HepG2 (cell line): ENCODE data around the gene RNASE4. TPM values are rescaled to one million over a fixed set of nuclear protein-coding genes. Genes with fewer than 3 reads are reported as not detected.

ENCODE experiments used
- CERS6 ChIP-seq: sonication (generic); formaldehyde crosslinking; IDR thresholded peaks from 2 replicates; pipeline ENCODE4 v1.5.0; 2020; ENCODE audit warnings: missing genetic modification reagents
- ETS1 ChIP-seq: sonication (generic); formaldehyde crosslinking; IDR thresholded peaks from 2 replicates; pipeline ENCODE4 v1.4.0; 2020; ENCODE audit warnings: missing genetic modification reagents
- MZF1 ChIP-seq: sonication (generic); formaldehyde crosslinking; IDR thresholded peaks from 2 replicates; pipeline ENCODE4 v1.8.1; 2023; ENCODE audit warnings: mild to moderate bottlenecking, missing genetic modification reagents, borderline replicate concordance
- NR2F1 ChIP-seq, 2 experiments: fragments of 450-650 bp in 1 of 2; formaldehyde crosslinking in 1 of 2; IDR thresholded peaks; 2 replicates each; pipeline versions ENCODE4 v1.5.0 to v1.6.1; 2016 to 2020; ENCODE audit warnings: mild to moderate bottlenecking in 1 of 2, missing compliant biosample characterization in 1 of 2, missing genetic modification reagents in 1 of 2, moderate library complexity in 1 of 2
- PAWR ChIP-seq: sonication (generic); formaldehyde crosslinking; IDR thresholded peaks from 2 replicates; pipeline ENCODE4 v1.4.0; 2020; ENCODE audit warnings: missing genetic modification reagents, mild to moderate bottlenecking, borderline replicate concordance
- SRSF9 ChIP-seq: fragments of 200-400 bp; formaldehyde crosslinking; IDR thresholded peaks from 2 replicates; pipeline ENCODE4 v1.6.1; 2018; ENCODE audit warnings: borderline replicate concordance, mild to moderate bottlenecking, low read depth, low read length; ENCODE audit not compliant: insufficient read depth, poor library complexity, severe bottlenecking
- SUZ12 ChIP-seq: fragments of 150-350 bp; IDR thresholded peaks from 2 replicates; pipeline ENCODE4 v1.6.1; 2014; ENCODE audit warnings: low read depth, low read length
- ZBTB49 ChIP-seq: sonication (generic); formaldehyde crosslinking; IDR thresholded peaks from 2 replicates; pipeline ENCODE4 v1.4.0; 2020; ENCODE audit warnings: missing genetic modification reagents, borderline replicate concordance
- ZNF331 ChIP-seq: sonication (generic); formaldehyde crosslinking; IDR thresholded peaks from 2 replicates; pipeline ENCODE4 v1.4.0; 2020; ENCODE audit warnings: missing genetic modification reagents
- ZNF605 ChIP-seq: sonication (generic); formaldehyde crosslinking; IDR thresholded peaks from 2 replicates; pipeline ENCODE4 v1.8.0; 2022; ENCODE audit warnings: mild to moderate bottlenecking, missing genetic modification reagents
- ZNF703 ChIP-seq: sonication (generic); formaldehyde crosslinking; IDR thresholded peaks from 2 replicates; pipeline ENCODE4 v1.5.1; 2020; ENCODE audit warnings: missing genetic modification reagents, mild to moderate bottlenecking, moderate library complexity, borderline replicate concordance
- ZNF790 ChIP-seq: sonication (generic); formaldehyde crosslinking; IDR thresholded peaks from 2 replicates; pipeline ENCODE4 v1.8.0; 2022; ENCODE audit warnings: missing genetic modification reagents, mild to moderate bottlenecking, borderline replicate concordance
- ZNF850 ChIP-seq: sonication (generic); formaldehyde crosslinking; conservative IDR thresholded peaks from 2 replicates; pipeline ENCODE4 v1.9.0; 2021; ENCODE audit warnings: mild to moderate bottlenecking, missing genetic modification reagents
- ZSCAN21 ChIP-seq: sonication (generic); formaldehyde crosslinking; IDR thresholded peaks from 2 replicates; pipeline ENCODE4 v1.8.0; 2022; ENCODE audit warnings: mild to moderate bottlenecking, missing genetic modification reagents, moderate library complexity, borderline replicate concordance
- polyA plus RNA-seq, 8 experiments: library from polyadenylated mRNA; depleted of rRNA in 3 of 8; stranded (reverse) in 7 of 8; unstranded in 1 of 8; fragments of >200 nt; fragmentation: Illumina TruSeq in 4 of 8; extraction: Trizol in 4 of 8; gene quantifications; 2 replicates each; pipeline versions ENCODE4 v1.2.1 to v1.2.3, GENCODE V29; 2011 to 2016; ENCODE audit warnings: low read depth in 4 of 8, missing spikeins in 1 of 8, mixed read lengths in 1 of 8; ENCODE audit not compliant: insufficient read depth in 1 of 8
- total RNA-seq, 5 experiments: library from RNA; depleted of rRNA; stranded (reverse); fragments of >200 nt; fragmentation: Illumina TruSeq; extraction: Trizol; gene quantifications; 2 replicates each; pipeline ENCODE4 v1.2.3, GENCODE V29; 2016; ENCODE audit warnings: low read depth in 1 of 5
- TF ChIP-seq, protein P1 (sequence below): IDR thresholded peaks from 2 replicates; pipeline ENCODE4 v1.6.1; 2016; ENCODE audit warnings: missing compliant biosample characterization, missing genetic modification reagents, borderline replicate concordance
- TF ChIP-seq, protein P2 (sequence below): sonication (generic); formaldehyde crosslinking; IDR thresholded peaks from 2 replicates; pipeline ENCODE4; 2020; ENCODE audit warnings: missing genetic modification reagents, mild to moderate bottlenecking, borderline replicate concordance
- TF ChIP-seq, protein P3 (sequence below): sonication (generic); formaldehyde crosslinking; IDR thresholded peaks from 2 replicates; pipeline ENCODE4 v1.4.0; 2020; ENCODE audit warnings: missing genetic modification reagents, low read depth, mild to moderate bottlenecking, borderline replicate concordance

RNASE4 gene
- total and polyA plus RNA-seq, 2 of the 13 experiments (the other 11 are each of a cell fraction or from before 2014, with no cell fraction given): 109 to 983 TPM

GRCh38 chr14:20681348-20682126, 2.8 kb upstream of the RNASE4 start (continued):
- TF ChIP-seq, protein P1, sequence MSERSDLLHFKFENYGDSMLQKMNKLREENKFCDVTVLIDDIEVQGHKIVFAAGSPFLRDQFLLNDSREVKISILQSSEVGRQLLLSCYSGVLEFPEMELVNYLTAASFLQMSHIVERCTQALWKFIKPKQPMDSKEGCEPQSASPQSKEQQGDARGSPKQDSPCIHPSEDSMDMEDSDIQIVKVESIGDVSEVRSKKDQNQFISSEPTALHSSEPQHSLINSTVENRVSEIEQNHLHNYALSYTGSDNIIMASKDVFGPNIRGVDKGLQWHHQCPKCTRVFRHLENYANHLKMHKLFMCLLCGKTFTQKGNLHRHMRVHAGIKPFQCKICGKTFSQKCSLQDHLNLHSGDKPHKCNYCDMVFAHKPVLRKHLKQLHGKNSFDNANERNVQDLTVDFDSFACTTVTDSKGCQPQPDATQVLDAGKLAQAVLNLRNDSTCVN: no peak; the same call in 1 of the 2 replicates
- TF ChIP-seq ZNF331 (CRISPR knock-in tag): peak; percentile 56
- TF ChIP-seq MZF1 (CRISPR knock-in tag): peak; percentile 69; the same call in 1 of the 2 replicates
- TF ChIP-seq NR2F1 (CRISPR knock-in tag; IDR thresholded peaks at IDR 0.05): peak in 1 of 2 experiments; percentile 63; a peak in 2 of 4 replicates
- TF ChIP-seq, protein P2, sequence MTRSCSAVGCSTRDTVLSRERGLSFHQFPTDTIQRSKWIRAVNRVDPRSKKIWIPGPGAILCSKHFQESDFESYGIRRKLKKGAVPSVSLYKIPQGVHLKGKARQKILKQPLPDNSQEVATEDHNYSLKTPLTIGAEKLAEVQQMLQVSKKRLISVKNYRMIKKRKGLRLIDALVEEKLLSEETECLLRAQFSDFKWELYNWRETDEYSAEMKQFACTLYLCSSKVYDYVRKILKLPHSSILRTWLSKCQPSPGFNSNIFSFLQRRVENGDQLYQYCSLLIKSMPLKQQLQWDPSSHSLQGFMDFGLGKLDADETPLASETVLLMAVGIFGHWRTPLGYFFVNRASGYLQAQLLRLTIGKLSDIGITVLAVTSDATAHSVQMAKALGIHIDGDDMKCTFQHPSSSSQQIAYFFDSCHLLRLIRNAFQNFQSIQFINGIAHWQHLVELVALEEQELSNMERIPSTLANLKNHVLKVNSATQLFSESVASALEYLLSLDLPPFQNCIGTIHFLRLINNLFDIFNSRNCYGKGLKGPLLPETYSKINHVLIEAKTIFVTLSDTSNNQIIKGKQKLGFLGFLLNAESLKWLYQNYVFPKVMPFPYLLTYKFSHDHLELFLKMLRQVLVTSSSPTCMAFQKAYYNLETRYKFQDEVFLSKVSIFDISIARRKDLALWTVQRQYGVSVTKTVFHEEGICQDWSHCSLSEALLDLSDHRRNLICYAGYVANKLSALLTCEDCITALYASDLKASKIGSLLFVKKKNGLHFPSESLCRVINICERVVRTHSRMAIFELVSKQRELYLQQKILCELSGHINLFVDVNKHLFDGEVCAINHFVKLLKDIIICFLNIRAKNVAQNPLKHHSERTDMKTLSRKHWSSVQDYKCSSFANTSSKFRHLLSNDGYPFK (CRISPR knock-in tag): no peak; the same call in 1 of the 2 replicates
- TF ChIP-seq CERS6 (CRISPR knock-in tag): no peak
- TF ChIP-seq SUZ12: no peak
- peak; percentile 7; the same call in 1 of the 2 replicates for TF ChIP-seq ZSCAN21 (CRISPR knock-in tag)
- TF ChIP-seq ZNF850 (CRISPR knock-in tag): no peak
- TF ChIP-seq ZNF605 (CRISPR knock-in tag): no peak
- no peak for TF ChIP-seq SRSF9
- TF ChIP-seq, protein P3, sequence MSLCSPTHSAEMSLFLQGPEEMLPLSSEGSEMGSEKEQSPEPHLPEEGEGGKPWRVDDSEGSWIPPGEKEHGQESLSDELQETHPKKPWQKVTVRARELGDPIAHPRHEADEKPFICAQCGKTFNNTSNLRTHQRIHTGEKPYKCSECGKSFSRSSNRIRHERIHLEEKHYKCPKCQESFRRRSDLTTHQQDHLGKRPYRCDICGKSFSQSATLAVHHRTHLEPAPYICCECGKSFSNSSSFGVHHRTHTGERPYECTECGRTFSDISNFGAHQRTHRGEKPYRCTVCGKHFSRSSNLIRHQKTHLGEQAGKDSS: peak; percentile 44; the same call in 1 of the 2 replicates
- TF ChIP-seq ZNF790 (CRISPR knock-in tag): no peak
- TF ChIP-seq PAWR: no peak; the same call in 1 of the 2 replicates
- 0 out of 2 replicates have a peak, but pooled peaks have one; percentile 63 for TF ChIP-seq ETS1 (CRISPR knock-in tag)
- no peak for TF ChIP-seq ZNF703 (CRISPR knock-in tag)
- 0 out of 2 replicates have a peak, but pooled peaks have one; percentile 17 for TF ChIP-seq ZBTB49 (CRISPR knock-in tag)
